ENCODE data around the gene ADGRV1. TPM values are rescaled to one million over a fixed set of nuclear protein-coding genes. Genes with fewer than 3 reads are reported as not detected.

ADGRV1 gene
- total and polyA plus RNA-seq, 9 of the 15 experiments (the other 6 are each of a cell fraction or from before 2014, with no cell fraction given): 21.7 to 156 (median 58.2) TPM

DNA sequence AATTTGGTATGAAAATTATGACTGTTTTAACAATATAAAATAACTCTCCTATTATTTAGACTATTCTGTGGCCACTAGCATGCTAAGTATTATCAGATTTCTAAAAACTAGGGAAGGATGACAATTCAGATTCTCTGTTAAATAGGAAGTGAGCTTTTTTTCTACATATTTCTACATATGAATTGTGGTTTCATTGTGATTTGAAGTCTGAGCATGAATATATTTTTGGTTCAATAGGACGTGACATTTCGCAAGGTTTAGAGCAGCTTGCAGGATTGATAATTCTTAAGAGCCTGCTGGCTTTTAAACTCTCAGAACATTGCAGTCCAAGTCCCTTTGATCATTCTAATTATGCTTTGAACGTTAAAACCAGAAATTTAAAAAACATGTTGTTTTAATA, 82.9 kb downstream of the ADGRV1 start (continued):
- TF ChIP-seq SNRNP70 (optimal IDR thresholded peaks at IDR 0.05; ENCODE audit: low read depth, low read length) (no peak), PTTG1 (tag; IDR thresholded peaks at IDR 0.05; ENCODE audit: low read depth) (no peak), FOXP1 (CRISPR knock-in tag; IDR thresholded peaks at IDR 0.05) (no peak), ZNF41 (CRISPR knock-in tag; conservative IDR thresholded peaks at IDR 0.05) (no peak), ZNF282 (CRISPR knock-in tag; IDR thresholded peaks at IDR 0.05) (no peak), CCAR2 (IDR thresholded peaks at IDR 0.05; ENCODE audit: low read depth, low read length) (no peak), TAF15 (IDR thresholded peaks at IDR 0.05; ENCODE audit: low read depth, low read length) (no peak), ZNF75A (CRISPR knock-in tag; IDR thresholded peaks at IDR 0.05) (no peak), HIVEP1 (CRISPR knock-in tag; IDR thresholded peaks at IDR 0.05) (no peak), ZNF589 (CRISPR knock-in tag; IDR thresholded peaks at IDR 0.05; ENCODE audit: low read depth) (no peak), CBX5 (IDR thresholded peaks at IDR 0.05; ENCODE audit: borderline replicate concordance, low read depth) (no peak), SIX5 (IDR thresholded peaks at IDR 0.05; ENCODE audit: borderline replicate concordance in 1 of 2, insufficient read depth in 1 of 2, low read depth in 1 of 2, low read length in 2 of 2) (no peak), MBD2 (IDR thresholded peaks at IDR 0.05; ENCODE audit: borderline replicate concordance, low read depth) (no peak), HMG20A (CRISPR knock-in tag; conservative IDR thresholded peaks at IDR 0.05) (no peak), BHLHE40 (IDR thresholded peaks at IDR 0.05; ENCODE audit: low read length) (no peak), BRD9 (IDR thresholded peaks at IDR 0.05; ENCODE audit: low read depth, partially characterized antibody) (no peak), KLF13 (tag; IDR thresholded peaks at IDR 0.05; ENCODE audit: borderline replicate concordance, low read depth) (no peak)
- TF ChIP-seq, protein P1, sequence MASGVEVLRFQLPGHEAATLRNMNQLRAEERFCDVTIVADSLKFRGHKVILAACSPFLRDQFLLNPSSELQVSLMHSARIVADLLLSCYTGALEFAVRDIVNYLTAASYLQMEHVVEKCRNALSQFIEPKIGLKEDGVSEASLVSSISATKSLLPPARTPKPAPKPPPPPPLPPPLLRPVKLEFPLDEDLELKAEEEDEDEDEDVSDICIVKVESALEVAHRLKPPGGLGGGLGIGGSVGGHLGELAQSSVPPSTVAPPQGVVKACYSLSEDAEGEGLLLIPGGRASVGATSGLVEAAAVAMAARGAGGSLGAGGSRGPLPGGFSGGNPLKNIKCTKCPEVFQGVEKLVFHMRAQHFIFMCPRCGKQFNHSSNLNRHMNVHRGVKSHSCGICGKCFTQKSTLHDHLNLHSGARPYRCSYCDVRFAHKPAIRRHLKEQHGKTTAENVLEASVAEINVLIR (CRISPR knock-in tag; IDR thresholded peaks at IDR 0.05): no peak
- TF ChIP-seq, protein P2, sequence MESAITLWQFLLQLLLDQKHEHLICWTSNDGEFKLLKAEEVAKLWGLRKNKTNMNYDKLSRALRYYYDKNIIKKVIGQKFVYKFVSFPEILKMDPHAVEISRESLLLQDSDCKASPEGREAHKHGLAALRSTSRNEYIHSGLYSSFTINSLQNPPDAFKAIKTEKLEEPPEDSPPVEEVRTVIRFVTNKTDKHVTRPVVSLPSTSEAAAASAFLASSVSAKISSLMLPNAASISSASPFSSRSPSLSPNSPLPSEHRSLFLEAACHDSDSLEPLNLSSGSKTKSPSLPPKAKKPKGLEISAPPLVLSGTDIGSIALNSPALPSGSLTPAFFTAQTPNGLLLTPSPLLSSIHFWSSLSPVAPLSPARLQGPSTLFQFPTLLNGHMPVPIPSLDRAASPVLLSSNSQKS (CRISPR knock-in tag; IDR thresholded peaks at IDR 0.05): no peak
- TF ChIP-seq, protein P3, sequence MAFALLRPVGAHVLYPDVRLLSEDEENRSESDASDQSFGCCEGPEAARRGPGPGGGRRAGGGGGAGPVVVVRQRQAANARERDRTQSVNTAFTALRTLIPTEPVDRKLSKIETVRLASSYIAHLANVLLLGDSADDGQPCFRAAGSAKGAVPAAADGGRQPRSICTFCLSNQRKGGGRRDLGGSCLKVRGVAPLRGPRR (CRISPR knock-in tag; IDR thresholded peaks at IDR 0.05): no peak
- TF ChIP-seq, protein P4, sequence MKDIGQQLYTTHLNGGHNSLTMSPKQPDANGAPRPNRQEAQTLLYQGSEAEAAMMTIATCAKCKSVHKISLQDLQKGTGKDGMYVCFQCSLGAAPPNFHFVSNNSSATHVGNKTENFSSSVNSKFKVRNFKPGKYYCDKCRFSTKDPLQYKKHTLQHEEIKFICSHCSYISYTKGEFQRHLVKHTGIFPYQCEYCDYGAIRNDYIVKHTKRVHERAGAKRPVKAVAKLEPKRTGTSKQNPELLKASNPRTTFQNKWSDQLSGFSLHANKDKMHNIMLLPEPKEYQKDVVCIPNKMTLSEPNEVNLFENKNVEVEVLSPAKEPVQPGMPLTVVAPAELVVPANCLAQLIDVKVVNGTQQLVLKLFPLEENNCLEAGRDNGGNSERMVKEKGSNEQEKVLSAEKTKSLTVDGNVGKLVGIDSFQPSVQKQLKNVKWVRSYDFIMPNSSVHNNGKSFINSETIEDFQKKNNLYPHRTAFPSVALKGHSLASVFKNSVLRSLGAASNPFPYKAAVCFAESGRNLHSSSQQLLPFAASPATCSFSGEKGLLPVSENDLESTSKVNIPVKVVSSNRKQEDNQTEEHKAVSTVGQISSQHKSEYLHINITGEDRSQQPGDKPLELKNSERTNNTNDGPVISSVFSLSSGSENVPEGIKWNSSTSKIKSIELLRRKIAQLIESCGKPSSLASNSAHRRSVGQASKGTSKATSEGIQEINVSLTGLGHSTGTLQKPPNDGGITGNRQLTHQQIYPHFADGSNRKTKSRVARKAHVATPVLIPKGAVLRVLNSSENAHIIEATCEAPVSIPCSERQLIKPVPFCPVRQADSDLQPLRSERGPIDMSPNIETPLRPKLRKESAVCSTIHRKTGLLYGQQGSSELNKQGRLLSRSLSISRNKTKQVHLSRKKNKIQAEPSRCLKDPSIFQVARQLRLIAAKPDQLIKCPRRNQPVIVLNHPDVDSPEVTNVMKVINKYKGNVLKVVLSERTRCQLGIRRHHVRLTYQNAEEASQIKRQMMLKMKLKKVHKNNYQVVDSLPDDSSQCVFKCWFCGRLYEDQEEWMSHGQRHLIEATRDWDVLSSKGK (CRISPR knock-in tag; IDR thresholded peaks at IDR 0.05): no peak
- TF ChIP-seq, protein P5, sequence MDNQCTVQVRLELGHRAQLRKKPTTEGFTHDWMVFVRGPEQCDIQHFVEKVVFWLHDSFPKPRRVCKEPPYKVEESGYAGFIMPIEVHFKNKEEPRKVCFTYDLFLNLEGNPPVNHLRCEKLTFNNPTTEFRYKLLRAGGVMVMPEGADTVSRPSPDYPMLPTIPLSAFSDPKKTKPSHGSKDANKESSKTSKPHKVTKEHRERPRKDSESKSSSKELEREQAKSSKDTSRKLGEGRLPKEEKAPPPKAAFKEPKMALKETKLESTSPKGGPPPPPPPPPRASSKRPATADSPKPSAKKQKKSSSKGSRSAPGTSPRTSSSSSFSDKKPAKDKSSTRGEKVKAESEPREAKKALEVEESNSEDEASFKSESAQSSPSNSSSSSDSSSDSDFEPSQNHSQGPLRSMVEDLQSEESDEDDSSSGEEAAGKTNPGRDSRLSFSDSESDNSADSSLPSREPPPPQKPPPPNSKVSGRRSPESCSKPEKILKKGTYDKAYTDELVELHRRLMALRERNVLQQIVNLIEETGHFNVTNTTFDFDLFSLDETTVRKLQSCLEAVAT (IDR thresholded peaks at IDR 0.05): peak in 1 of 2 experiments; percentile 52; a peak in 2 of 4 replicates

All from K562 (cell line).